ENCODE results near the gene KIAA1217.

GRCh38 chr10:24550680-24551079 is 341.7 kb downstream of the KIAA1217 start:
- TF ChIP-seq CTCF (conservative IDR thresholded peaks at IDR 0.05; ENCODE audit: low read depth, low read length) (no peak), RAD21 (IDR thresholded peaks at IDR 0.05; ENCODE audit: low read length) (no peak), MAZ (IDR thresholded peaks at IDR 0.05; ENCODE audit: borderline replicate concordance, low read depth, low read length) (no peak), CHD1 (IDR thresholded peaks at IDR 0.05; ENCODE audit: low read depth, low read length) (no peak)
